GM19455 (cell line): ENCODE measurements around the gene NCAM2.
"Not testable (repeated sequence)": the region's sequence is repeated elsewhere in the genome, so short reads cannot be mapped to it uniquely, and the experiment has no call there.

Experiments
- ATAC-seq: cut with Tn5 transposase; IDR thresholded peaks from one replicate; pipeline ENCODE4 v1.9.1; 2021; ENCODE audit not compliant: unreplicated experiment

NCAM2 gene

DNA sequence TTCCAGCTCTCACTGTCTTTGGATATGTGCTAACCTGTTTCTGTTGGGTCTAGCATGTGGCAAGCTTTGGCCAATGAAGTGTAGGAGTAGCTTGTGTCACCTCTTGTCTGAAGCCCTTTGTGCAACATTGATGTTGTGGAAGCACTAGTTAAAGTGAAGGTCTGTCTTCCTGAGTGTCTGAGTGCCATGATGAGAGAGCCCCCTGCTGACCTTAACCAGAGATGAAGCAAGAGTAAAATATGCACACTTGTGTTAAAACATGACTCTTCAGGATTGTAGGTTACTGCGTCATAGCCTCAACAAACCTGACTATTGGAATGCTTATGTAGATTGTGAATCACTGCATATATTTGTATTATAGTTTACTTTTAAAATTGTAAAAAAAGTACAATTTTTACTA, 103.7 kb downstream of the NCAM2 start:
- no peak for ATAC-seq

DNA sequence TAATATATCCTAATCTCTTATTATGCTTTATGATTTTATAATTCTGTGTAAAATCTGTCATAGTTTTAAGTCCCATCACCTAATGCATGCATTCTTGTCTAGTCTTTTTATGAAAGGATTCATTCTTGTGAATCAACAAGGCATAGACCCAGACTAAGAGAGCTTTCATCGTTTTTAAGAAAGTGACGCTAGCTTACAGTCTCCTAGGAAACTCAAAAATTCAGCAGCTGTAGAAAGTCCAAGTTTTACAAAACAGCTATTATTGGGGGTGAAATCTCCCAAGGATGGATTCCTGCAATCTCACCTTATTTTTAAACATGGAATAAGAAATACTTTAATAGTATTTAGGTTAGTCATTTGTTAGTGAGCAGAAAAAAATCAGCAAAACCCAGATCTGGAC, 104.7 kb downstream of the NCAM2 start:
- no peak for ATAC-seq

- ATAC-seq: no peak
Measured at GRCh38 chr21:21103692-21104091, 105.5 kb downstream of the NCAM2 start.

DNA sequence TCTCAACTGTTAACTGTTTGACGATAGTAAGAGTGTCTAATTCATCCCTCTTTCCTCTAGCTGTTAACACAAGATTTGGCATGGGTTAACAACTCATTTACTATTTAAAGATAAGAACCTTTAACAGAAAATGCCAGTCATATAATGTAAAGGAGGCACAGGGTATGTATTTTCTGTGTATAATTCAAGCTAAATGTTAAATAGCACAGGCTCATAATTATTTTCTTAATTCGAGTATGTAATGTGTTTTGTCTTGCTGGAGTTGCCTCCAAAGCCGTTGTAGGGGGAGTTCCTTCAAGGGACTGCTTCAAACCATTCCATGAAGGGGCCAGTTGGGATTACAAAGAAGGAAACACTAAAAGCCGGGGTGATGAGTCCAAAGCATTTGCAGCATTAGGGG, 111.5 kb downstream of the NCAM2 start:
- no peak for ATAC-seq

DNA sequence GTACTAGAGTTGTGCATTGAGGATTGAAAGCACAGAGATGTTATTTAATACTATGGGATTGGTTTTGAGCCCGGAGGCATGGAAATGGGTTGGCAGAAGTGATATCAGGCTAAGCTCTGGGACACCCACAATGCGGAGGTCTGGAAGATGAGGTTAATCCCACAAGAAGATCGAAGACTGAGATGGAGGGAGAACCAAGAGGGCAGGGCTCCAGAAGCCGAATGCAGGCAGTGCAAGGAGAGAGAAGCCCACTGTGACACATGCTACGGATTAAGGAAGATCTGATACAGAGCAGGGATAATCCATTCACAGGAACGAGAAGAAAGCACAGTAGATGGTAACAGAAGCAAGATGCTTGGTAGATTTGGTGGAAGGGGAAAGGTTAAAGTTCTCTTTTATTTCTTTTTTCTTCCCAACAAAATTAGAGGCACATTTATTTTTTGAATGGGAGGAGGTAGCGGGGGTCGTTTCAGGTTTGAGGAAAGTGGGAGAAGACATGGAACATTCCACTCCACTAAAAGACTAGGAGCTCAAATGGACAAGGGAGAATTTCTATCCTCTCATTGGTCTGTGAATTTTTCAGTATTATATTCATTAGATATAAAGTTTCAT, 113.2 kb downstream of the NCAM2 start:
- ATAC-seq: no peak

DNA sequence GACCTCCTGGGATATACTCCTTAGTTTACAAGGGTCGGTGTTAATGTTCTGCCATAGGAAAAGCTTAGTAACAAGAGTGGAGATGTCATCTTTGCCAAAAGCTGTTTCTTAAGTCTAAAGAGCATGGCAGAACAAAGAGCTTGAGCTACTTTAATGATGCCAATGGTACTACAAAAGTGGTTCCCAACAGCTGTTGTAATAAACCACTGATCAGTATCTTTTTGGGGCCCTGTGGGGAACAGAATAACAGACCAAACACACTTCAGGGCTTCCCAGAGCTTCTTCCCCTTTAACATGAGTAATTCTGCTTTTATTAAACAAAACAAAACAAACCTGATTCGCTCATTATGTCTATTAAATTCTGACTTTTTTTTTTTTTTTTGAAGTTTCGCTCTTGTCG, 116.3 kb downstream of the NCAM2 start:
- no peak for ATAC-seq

- ATAC-seq: no peak
Measured at GRCh38 chr21:21119091-21119490, 120.9 kb downstream of the NCAM2 start.

GRCh38 chr21:21122680-21123079, 124.5 kb downstream of the NCAM2 start:
- no peak for ATAC-seq

- no peak for ATAC-seq
Measured at GRCh38 chr21:21132390-21132789, 134.2 kb downstream of the NCAM2 start.

- ATAC-seq: no peak
Measured at GRCh38 chr21:21137986-21138385, 139.8 kb downstream of the NCAM2 start.

DNA sequence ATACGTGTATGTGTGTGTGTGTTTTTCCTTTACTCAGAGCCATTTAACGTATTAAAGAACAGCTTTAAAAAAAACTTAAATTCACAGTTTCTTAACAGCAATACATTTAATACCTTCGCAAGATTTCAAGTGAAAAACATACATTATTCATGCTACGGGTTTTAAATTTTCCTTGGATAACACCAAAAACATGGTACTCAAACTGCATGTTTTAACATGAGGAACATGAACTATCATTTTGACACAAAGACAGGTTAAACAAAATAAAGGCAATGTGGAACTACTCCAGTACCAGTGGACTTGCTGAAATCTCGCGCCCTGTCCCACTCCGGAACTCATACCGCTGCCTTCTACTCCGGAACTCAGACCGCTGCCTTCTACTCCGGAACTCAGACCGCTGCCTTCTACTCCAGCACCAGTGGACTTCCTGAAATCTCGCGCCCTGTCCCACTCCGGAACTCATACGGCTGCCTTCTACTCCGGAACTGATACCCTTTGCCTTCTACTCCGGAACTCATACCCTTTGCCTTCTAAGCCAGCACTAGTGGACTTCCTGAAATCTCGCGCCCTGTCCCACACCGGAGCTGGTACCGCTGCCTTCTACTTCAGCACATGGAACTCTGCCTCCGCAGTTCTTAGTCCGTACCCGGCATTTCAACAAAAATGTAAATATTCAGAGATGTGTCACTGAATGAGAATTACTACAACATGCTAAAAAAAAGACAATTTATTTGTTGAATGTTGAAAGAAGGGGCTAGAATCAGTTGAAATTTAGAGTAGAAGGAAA, 148.6 kb downstream of the NCAM2 start:
- no peak for ATAC-seq

GRCh38 chr21:21147374-21147745, 149.2 kb downstream of the NCAM2 start:
- ATAC-seq: no peak

DNA sequence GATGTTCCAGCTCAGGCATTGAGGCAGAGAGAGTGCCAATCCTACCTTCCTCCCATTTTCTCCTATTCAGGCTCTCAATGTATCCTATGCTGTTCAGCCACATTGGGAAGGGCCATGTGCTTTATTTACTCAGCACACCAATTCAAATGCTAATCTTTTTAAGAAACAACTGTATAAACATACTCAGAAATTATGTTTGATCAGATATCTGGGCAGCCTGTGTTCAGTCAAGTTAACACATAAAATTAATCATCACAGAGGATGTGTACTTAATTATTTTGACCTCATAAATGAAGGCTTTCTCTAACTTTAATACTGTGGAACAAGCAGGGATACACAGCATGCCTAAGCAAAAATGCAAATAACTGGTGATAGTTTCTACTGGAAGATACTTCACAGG, 149.8 kb downstream of the NCAM2 start:
- ATAC-seq: no peak

DNA sequence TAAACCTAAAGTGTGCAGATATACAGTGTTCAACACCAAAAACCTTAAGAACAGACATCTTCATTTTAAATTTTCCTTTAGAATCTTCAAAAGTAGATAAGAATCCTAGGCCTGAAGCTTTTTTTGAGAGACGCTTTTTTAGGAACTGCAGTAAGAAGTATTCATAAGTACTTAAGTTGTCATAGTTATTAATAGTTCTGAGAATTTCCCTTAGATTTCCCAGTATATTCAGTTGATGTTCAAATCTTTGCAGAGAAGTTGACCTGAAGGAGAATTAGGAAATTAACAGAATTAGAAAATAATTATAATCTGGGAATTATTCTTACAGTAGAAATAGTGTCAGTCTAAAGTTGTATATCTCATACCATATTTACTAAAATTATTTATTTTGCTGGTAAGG, 150.3 kb downstream of the NCAM2 start:
- no peak for ATAC-seq

- ATAC-seq: not testable (repeated sequence)
Measured at GRCh38 chr21:21149445-21149844, 151.2 kb downstream of the NCAM2 start.

DNA sequence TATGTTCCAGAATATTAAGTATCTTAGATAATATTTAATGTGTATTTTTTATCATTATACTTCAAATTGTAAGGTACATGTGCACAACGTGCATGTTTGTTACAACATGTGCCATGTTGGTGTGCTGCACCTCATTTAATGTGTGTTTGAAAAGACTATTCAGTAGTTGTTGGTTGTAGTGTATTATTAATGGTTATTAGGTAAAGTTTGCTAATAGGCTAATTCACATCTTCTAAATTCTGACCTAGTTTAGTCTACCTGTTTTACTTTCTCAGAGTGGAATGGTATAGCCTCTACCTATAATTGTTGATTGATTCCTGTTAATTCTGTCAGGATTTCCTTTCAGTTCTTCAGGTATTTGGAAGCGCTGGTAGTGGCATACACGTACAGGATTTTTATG, 153.0 kb downstream of the NCAM2 start:
- no peak for ATAC-seq

DNA sequence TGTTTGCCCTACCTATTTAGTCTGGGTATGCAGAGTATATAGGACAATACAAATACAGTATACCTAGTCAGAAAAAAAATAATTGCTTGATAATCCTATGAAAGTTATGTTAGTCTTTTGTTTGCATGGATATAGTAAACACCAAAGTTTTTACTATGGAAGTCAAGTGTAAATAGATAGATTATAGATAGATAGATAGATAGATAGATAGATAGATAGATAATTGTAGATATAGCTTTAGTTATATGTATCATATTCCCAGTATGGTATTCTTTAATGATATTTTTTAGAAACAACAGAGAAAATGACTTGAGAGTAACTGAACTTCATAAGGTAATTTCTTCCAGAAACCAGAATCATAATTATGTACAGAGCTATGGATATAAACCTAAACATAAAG, 158.2 kb downstream of the NCAM2 start:
- no peak for ATAC-seq

GRCh38 chr21:21156957-21157356, 158.7 kb downstream of the NCAM2 start:
- ATAC-seq: no peak

DNA sequence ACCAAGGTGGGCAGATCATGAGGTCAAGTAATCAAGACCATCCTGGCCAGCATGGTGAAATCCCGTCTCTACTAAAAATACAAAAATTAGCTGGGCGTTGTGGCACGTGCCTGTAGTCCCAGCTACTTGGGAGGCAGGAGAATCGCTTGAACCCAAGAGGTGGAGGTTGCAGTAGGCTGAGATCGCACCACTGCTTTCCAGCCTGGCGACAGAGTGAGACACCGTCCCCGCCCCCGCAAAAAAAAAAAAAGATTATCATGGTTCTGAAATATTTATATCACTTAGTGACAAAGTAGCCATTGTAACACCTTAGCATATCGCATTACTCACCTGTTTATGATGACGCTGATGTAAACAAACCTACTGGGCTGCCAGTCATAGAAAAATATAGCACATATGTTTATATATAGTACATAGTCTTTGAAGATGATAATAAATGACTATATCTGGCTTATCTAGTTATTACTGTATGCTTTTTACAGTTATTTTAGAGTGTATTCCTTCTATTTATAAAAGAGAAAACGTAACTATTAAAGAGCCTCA, 160.2 kb downstream of the NCAM2 start:
- no peak for ATAC-seq

GRCh38 chr21:21159253-21159899, 161.2 kb downstream of the NCAM2 start:
- ATAC-seq: no peak

GRCh38 chr21:21162786-21163185, 164.6 kb downstream of the NCAM2 start:
- no peak for ATAC-seq

GRCh38 chr21:21163904-21164303, 165.7 kb downstream of the NCAM2 start:
- no peak for ATAC-seq
